ENCODE measurements around the gene KLHL30. TPM values are rescaled to one million over a fixed set of nuclear protein-coding genes. Genes with fewer than 3 reads are reported as not detected.

KLHL30 gene
- total RNA-seq, 1 donor from 2014 or later = not detected

GRCh38 chr2:238160206-238161129 is 22.0 kb downstream of the KLHL30 start:
- Mint-ChIP-seq H3K4me1 (peaks cover 15% of the 10 kb centered on the region), H3K27ac (no peak overlapping the region), H3K36me3 (ENCODE audit: low read depth) (no peaks in the 10 kb centered on the region), H3K9me3 (no peaks in the 10 kb centered on the region), H3K27me3 (peaks cover 19% of the 10 kb centered on the region), H3K4me3 (peak overlapping the region; percentile 8)
- intact Hi-C loops (cut with micrococcal nuclease) = loop anchor here (1.0 kb wide), 1 partner anchor 103 kb away; no protein-coding TSS in a partner anchor
- ChIA-PET CTCF (interaction anchor here (1.1 to 1.7 kb wide), 2 partner anchors 103 to 104 kb away, joined by 4 to 5 read pairs; no protein-coding TSS in a partner anchor), POLR2A (interaction anchor here (0.8 kb wide), 1 partner anchor 102 kb away, joined by 3 read pairs; no protein-coding TSS in a partner anchor)
- no peak for TF ChIP-seq CTCF (IDR thresholded peaks at IDR 0.05)
- ATAC-seq (ENCODE audit: low read depth) = no peak
- no peak for DNase-seq

GRCh38 chr2:238161291-238162051 is 23.0 kb downstream of the KLHL30 start:
- ATAC-seq (ENCODE audit: low read depth) (no peak), DNase-seq (no peak)
- intact Hi-C loops (cut with micrococcal nuclease) = no loop called here
- H3K4me3 Mint-ChIP-seq = no peak overlapping the region
- ChIA-PET CTCF (interaction anchor here (1.1 to 1.7 kb wide), 2 partner anchors 102 to 103 kb away, joined by 4 to 5 read pairs; no protein-coding TSS in a partner anchor), POLR2A (no interaction called here)
- H3K9me3 Mint-ChIP-seq = no peaks in the 10 kb centered on the region
- TF ChIP-seq CTCF (IDR thresholded peaks at IDR 0.05) = no peak
- no peaks in the 10 kb centered on the region for H3K36me3 Mint-ChIP-seq (ENCODE audit: low read depth)
- H3K4me1 Mint-ChIP-seq = peaks cover 15% of the 10 kb centered on the region
- H3K27ac Mint-ChIP-seq = no peak overlapping the region
- peaks cover 20% of the 10 kb centered on the region for H3K27me3 Mint-ChIP-seq

DNA sequence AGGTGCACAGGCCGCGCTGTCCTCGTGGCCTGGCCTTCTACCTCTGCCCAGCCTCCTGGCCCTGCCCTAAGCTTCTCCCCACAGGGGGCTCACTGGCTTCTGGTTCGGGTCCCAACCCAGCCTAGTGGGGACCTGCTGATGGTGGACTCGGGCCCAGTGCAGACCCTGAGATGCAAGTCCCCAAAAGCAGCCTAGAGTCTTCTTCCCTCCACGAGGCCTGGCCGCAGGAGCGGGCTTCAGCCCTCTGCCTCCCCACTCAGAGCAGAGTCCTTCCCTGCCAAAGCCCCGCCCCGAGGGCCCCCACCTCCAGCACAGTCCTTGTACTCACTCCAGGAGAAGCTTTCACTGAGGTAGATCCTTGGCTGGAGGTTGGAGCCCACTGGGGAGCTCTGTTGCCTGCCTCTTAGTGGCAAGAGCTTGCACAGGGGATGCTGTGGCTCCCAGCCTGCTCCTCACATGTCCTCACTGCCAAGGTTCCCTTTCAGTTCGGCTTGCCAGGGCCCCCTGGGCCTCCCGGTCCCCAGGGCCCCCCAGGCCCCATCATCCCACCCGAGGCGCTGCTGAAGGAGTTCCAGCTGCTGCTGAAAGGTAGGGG is 23.9 kb downstream of the KLHL30 start:
- Mint-ChIP-seq H3K27ac (no peak overlapping the region), H3K9me3 (no peaks in the 10 kb centered on the region), H3K4me3 (no peak overlapping the region), H3K4me1 (peaks cover 15% of the 10 kb centered on the region), H3K27me3 (peaks cover 20% of the 10 kb centered on the region), H3K36me3 (ENCODE audit: low read depth) (no peaks in the 10 kb centered on the region)
- POLR2A ChIA-PET = no interaction called here
- DNase-seq (no peak), ATAC-seq (ENCODE audit: low read depth) (no peak)
- intact Hi-C loops (cut with micrococcal nuclease) = no loop called here
- CTCF ChIA-PET = no interaction called here
- TF ChIP-seq CTCF (IDR thresholded peaks at IDR 0.05) = no peak

GRCh38 chr2:238162846-238163441 is 24.5 kb downstream of the KLHL30 start:
- POLR2A ChIA-PET = interaction anchor here (0.6 kb wide), 1 partner anchor 40 kb away, joined by 3 read pairs; no protein-coding TSS in a partner anchor
- no peak overlapping the region for H3K27ac Mint-ChIP-seq
- H3K4me1 Mint-ChIP-seq = peaks cover 15% of the 10 kb centered on the region
- no peak overlapping the region for H3K4me3 Mint-ChIP-seq
- H3K36me3 Mint-ChIP-seq (ENCODE audit: low read depth) = peaks cover 4% of the 10 kb centered on the region
- no peak for DNase-seq
- no peaks in the 10 kb centered on the region for H3K9me3 Mint-ChIP-seq
- peaks cover 20% of the 10 kb centered on the region for H3K27me3 Mint-ChIP-seq
- no peak for TF ChIP-seq CTCF (IDR thresholded peaks at IDR 0.05)
- no peak for ATAC-seq (ENCODE audit: low read depth)
- CTCF ChIA-PET = no interaction called here
- intact Hi-C loops (cut with micrococcal nuclease) = no loop called here
